OCI-LY7 (cell line): Measurements from ENCODE around the gene SCARB2.

Source experiments
- EZH2phosphoT487 ChIP-seq: fragments of 200-600 bp; sonication (generic); IDR thresholded peaks from 2 replicates; pipeline ENCODE4 v1.6.1; 2018; ENCODE audit warnings: low read depth, borderline replicate concordance, mild to moderate bottlenecking, mixed run types, antibody characterized with exemption, low read length, moderate library complexity, mixed read lengths
- TF ChIP-seq, protein P1 (sequence below): fragments of 200-600 bp; sonication (generic); conservative IDR thresholded peaks from 2 replicates; pipeline ENCODE4 v1.5.1; 2014; ENCODE audit warnings: mild to moderate bottlenecking, antibody characterized with exemption, low read length, moderate library complexity, mixed read lengths

DNA sequence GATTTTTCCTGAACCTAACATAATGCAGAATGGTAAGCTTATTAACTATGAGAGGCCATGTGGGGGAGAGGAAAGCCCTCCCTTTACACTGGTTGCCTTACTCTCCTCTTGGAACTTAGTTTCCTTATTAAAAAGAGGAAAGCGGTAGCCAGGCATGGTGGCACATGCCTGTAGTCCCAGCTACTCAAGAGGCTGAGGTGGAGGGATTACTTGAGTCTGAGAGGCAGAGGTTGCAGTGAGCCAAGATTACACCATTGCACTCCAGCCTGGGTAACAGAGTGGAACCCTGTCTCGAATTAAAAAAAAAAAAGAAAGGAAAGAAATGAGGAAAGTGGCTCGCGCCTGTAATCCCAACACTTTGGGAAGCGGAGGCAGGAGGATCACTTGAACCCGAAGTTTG is 39.9 kb upstream of the SCARB2 start:
- TF ChIP-seq, protein P1, sequence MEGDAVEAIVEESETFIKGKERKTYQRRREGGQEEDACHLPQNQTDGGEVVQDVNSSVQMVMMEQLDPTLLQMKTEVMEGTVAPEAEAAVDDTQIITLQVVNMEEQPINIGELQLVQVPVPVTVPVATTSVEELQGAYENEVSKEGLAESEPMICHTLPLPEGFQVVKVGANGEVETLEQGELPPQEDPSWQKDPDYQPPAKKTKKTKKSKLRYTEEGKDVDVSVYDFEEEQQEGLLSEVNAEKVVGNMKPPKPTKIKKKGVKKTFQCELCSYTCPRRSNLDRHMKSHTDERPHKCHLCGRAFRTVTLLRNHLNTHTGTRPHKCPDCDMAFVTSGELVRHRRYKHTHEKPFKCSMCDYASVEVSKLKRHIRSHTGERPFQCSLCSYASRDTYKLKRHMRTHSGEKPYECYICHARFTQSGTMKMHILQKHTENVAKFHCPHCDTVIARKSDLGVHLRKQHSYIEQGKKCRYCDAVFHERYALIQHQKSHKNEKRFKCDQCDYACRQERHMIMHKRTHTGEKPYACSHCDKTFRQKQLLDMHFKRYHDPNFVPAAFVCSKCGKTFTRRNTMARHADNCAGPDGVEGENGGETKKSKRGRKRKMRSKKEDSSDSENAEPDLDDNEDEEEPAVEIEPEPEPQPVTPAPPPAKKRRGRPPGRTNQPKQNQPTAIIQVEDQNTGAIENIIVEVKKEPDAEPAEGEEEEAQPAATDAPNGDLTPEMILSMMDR, result no peak
- no peak for TF ChIP-seq EZH2phosphoT487
